A549 (cell line): Measurements from ENCODE around the gene RNU6-9.

Experiments used
- CHD4 ChIP-seq: fragments of 200-600 bp; sonication (generic); IDR thresholded peaks from 2 replicates; pipeline ENCODE4 v1.6.1; 2016; ENCODE audit warnings: antibody characterized with exemption, mild to moderate bottlenecking, borderline replicate concordance
- CTCF ChIP-seq: fragments of >200 bp; sonication (Bioruptor Twin); formaldehyde crosslinking; IDR thresholded peaks from 3 replicates; pipeline ENCODE4 v1.5.1; 2016

GRCh38 chr19:854549-854948 lies 38.7 kb upstream of the RNU6-9 start:
- TF ChIP-seq CHD4 (no peak), CTCF (no peak)
